LHCN-M2 (cell line): ENCODE measurements around the gene FOXP1. TPM values are rescaled to one million over a fixed set of nuclear protein-coding genes. Genes with fewer than 3 reads are reported as not detected.

Experiments used
- DNase-seq: peaks from one replicate; pipeline ENCODE4 v3.0.0-alpha.2; 2012; ENCODE audit warnings: low read depth
- total RNA-seq: library from RNA; depleted of rRNA; stranded (reverse); fragments of >200 nt; gene quantifications from 2 replicates; pipeline ENCODE4 v1.2.3, GENCODE V29; 2014

Gene FOXP1
- total RNA-seq, 1 experiment from 2014 or later, result 18.2 TPM

DNA sequence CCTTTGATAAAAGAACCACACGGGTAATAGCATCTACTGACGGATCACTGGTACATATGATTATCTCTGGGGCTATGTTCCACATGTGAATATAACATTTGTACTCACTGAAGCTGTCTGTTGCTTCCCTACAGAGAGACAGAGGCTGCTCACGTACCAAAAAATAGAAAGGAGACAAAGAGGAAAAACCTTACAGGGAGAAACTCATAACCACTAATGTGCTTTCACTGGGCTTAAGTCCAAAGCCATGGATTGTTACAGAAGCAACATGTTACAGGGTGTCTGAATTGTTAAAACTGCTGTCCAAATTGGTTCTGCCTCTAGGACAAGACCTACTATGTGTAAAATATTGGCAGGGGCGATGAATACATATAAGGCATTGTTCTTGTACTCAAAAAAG, 311.9 kb downstream of the FOXP1 start:
- DNase-seq, result no peak

DNA sequence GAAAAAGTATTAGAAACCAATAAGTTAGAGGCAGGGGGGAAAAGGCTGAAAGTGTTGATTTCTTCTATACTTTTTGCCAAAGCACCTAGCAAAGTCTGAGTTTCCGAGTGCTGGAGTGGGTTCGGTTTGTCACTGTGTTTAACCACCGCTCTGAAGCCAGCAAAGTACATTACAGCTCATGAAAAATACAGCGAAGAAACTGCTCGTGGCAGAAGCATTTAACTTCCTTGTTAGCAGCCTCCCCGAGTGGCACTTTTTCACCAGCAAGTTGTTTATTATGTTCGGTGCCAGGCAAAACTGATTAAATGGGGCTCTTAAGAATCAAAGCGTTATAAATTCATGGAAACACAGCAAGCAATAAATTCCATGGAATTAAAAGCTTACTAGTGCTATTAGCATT, 313.6 kb downstream of the FOXP1 start:
- no peak for DNase-seq

DNA sequence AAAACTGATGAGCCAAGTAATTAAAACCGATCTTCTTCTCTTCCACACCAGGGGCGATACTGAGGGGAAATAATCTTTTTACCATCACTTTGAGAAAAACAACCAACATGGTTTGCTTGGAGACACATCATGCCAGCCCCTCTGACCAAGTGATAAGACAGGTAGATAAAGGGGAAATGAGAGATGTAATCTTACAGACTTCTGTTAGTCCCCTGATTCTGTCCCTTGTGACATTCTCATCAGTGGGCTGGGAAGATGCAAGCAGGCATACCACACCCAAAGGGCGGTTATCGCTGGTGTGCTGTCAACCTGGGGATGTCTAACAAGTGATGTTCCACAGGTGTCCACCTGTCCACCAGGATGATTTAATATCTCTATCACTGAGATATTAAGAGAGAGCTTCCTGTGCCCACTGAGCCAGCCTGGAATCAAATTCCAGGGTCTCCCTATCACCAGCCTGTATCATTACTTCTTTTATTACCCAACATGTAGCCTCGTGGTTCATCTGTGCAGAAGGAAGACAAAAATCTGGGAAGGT, 315.0 kb downstream of the FOXP1 start:
- DNase-seq, result no peak

DNA sequence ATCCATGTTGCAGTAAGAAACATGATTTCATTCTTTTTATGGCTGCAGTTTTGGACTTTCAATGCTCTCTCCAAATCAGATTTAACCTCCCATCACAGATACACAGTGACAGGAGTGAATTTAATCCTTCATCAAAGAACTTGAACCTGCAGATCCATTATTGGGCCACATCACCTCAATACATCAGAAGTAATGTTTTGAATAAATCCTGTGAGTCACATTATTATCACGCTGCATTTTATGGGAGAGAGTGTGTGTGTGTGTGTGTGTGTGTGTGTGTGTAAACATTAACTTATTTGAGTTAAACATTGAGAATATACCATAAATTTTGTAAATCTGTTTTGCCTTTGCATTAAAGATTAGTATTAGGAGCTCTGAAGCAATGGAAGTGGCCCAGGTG, 316.7 kb downstream of the FOXP1 start:
- DNase-seq, result no peak

DNA sequence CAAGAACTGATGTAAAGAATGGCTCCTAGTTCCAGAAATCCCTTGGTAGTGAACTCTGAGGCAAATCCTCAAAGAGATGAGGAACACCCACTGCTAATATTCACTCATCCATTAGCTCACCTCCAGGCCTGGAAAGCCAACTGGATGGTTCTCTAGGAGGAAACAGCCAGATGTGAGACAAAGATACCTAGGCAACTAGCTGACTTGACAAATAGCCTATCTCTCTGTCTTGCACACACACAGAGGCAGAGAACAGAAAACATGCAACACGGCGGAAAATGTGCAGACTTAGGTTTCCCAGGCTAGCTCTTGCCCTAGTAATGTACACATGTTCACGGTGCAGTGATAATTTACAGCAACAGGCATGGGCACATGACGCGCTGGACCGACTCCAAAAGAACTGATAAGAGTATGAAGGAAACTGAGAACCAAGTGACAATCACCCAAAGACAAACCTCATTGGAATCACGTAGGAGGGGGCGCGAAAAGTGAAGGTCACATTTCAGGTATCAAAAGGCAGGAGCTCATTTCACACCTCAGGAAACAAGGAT, 318.1 kb downstream of the FOXP1 start:
- DNase-seq, result no peak

DNA sequence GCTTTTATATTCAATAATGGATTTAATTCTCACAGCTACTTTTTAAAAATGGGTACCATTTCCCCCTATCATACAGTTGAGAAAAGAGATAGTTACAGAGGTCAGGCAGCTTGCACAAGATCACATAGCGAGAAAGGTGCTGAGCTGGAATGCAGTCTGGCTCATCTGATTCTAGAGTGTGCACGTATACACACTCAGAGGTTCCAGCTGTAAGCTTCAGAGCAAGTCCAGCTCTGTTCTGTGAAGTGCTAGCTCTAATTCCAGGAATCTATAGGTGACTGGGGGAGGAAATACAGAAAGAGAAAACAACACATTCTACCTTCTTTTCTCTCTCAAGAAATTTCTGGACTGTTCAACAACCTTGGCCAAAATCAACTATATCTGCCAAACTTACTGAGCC, 318.7 kb downstream of the FOXP1 start:
- DNase-seq, result no peak

DNA sequence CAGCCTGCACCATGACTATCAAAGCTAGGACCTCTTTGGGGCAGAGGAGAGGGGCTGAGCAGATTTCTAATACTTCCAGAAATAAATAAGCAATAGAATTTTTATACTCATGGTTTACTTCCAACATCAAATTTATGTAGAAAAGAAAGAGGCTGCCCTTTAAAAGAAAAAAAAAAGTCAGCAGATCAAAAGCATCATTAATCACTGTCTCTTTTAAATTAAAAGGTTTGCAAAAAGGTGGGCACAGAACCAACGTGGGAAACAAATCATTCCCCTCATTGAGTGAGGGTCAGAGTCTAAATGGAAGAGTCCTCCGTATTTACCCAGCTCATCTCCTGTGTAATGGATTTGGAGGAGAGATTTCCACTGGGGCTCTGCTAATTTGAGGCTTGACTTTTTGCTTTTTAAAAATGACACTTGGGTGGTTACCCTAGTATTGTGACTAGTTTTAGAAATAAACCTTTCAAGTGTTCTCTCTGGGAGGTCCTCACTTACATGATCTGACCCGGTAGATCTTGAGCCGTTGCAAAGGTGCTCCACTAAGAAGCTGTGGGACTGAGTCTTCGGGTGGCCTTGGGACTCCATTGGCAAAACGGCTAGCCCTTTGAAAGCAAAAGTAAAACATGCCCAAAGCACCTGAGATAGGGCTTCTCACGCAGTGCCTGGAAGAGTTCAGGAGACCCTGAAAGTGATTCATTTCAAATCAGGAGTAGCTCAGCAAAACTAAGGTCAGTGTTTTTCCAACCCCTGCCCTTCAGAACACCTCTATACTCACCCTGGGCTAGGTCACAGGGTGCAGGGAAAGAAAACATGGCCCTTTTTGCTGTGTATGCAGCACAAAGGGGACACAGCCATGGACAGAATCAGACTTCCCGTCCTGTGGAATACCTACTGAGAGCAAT, 320.9 kb downstream of the FOXP1 start:
- no peak for DNase-seq

DNA sequence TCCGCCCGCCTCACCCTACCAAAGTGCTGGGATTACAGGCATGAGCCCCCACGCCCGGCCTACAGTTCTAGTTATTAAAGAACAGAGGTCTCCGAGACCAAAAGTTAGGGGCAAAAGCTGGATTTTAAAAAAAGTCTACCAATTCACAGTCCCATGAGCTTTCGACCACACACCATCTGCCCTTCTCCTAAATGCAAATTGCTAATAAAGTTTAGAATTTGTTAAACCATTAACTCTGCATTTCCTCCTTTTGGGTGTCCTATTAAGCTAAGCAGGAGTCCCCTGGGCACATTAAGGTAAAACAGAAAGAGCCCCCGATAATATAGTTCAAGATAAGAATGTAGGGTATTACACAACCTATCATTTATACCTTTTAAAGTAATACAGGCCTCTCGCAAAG, 322.7 kb downstream of the FOXP1 start:
- DNase-seq, result no peak

DNA sequence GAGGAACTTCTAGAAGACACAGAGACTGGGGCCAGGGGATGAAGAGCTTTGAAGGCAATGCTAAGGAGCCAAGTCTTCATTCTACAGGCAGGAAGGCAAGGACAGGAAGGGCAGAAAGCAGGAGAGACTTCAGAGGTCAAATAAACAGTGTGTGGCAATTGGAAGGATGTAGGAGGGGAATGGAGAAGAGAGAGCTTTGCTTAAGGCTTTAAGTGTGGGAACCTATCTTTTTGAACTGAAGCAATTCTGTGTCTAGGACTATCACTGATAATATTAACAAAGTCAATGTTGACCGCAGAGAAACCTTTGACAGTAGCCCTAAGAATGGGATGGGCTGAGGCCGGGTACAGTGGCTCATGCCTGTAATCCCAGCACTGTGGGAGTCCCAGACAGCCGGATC, 325.0 kb downstream of the FOXP1 start:
- no peak for DNase-seq

DNA sequence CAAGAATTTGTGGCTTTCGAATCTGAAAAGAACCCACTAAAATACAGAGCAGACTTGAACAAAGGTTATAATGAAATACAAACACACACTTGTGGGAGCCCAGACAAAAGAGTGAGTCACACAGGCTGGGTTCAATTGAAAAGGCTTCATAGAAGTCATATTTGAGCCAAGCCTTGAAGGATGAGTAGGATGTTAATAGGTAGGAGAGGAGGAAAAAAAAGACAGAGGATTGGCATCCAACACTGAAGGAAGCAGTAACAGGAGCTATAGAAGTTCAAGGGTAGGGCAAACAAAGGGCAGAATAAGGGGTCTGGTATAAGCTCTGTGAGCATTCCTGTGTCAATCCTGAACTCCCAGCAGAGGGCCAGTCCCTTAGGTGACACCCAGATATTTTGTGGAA, 325.4 kb downstream of the FOXP1 start:
- peak; percentile 13 for DNase-seq

DNA sequence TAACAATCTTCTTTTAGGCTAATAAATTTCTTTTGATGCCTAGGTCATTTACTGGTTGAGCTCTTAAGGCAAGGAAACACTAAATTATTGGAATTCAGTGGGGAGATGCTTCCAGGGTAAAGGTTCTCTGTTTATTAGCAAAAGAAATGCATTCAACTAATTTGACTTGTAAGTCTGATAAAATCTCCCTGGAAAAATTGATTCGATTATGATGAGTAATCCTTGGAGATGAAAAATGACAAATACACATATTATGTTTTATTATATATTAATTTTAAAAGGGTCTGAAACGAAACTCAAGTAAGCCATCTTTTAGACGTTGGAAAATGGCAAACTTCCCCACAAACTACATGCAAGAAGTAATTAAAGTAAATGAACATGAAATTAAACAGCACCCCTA, 328.0 kb downstream of the FOXP1 start:
- no peak for DNase-seq

DNA sequence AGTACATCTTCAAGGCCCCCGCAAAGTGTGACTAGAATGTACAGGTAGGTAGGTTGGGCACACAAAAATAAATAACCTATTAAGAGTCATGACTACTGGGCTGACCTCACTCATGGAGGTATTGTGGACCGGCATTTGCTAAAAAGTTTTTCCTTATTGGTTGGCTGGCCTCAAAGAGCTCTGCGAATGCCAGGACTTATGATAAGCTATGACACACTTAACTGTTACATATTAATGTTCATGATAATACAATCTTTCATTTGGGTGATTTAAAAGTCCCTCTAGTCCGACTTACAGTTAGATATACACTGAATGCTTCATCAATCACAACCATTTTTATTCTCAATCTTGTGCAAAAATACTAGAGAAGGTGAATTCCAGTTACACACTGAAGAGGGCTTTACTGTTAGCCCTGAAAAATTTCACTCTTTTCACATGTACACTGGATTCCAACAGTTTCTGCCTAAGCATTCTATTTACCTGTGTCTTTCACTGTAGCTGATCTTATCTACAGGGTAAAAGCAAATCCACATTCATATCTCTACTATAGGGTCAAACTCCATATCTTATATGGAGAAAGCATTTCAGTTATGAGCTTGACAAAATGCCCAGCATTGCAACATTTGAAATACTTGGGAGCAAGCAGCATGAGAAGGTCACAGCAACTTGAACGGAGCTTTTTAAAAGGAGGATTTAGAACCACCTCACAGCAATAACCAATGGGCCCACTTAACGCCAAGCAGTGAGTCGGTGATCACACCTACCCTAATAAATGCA, 329.1 kb downstream of the FOXP1 start:
- DNase-seq, result no peak

DNA sequence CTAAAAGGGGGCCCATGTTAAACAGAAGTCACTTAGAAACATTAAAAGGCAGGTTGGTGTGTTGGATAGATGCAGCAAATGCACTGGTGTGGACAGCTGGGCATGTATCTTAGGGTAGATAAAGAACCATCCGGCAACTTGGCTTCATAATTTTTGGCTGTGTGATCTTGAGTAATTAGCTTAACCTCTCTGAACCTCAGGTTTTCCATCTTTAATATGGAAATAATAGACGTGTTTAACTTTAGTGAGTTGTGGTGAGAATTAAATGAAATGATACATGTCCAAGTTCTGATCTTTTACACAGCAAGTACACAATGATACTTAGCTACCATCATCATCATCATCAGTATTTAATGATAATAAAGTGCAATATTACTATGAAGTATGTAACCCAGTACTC, 330.4 kb downstream of the FOXP1 start:
- no peak for DNase-seq

DNA sequence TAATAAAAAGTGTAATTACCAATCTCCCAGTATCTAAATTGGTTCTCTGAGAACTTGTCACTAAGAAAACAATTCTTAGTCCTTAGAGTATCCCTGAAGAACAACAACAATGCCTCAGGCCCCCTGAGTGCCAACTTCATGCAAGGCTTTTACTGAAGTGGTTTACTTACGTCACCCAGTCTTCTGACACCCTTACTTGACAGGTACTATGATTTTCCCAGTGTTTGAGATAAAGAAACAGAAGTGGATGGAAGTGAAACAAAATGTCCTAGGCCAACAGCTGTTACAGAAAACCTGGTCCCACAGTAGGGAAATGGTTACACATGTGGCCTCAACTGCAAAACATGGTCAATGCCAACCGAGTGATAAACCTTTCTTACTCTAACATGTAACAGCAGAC, 331.1 kb downstream of the FOXP1 start:
- DNase-seq, result no peak

DNA sequence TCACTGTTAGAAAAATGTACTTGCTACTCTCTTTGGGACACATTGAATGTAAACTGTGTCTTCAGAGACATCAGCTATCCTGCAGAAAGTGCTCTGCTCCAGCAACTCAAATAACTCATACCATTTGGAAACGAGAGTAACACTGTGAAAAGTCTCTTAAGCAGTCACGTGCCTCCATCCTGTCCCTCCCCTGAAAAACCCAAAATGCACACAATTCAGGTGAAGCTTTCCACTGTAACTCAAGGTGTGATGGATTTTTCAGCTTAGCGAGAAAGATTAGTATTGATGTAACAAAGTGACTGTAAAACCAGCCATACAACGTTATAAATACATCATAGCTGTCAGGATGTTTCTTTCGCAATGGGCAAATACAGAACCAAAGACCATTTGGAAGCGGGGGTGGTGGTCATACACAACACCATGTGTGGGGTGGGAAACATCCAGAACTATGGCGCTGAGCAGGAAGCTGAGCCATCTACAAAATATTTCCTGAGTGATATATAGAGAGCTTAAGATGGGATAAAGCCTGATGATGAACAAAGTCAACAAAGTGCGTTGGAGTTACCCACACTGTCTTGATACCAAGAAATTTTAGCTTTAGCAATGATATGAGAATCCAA, 332.3 kb downstream of the FOXP1 start:
- peak; percentile 44 for DNase-seq

DNA sequence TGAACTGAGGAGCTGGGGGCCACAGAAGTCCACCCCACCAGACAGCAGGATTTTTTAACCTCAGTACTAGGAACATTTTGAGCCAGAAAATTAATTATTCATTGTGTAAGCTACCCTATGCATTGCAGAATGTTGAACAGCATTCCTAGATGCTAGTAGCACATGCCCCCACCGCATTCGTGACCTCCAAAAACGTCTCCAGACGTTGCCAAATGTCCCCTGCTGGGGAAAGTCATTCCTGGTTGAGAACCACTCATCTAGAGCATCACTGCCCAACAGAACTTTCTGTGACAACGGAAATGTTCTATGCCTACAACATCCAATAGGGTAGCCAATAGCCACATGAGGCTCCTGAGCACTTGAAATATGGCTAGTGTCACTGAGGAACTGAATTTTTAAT, 333.5 kb downstream of the FOXP1 start:
- DNase-seq, result no peak

DNA sequence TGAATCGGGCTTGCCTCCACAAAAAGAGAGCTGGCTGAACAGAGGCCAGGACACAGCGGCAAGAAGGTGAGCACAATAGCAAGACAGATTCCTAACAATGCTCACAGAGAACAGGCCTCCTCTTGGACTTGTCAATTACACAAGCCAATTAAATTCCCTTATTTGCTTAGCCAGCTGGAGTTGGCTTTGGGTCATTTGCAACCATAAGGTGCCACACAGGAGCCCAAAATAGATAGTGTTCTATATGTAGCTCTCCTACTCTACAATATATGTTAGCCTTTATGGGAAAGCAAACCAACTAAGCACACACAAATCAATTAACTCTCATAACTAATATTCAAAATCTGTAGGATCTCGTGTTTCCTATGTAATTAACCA, 335.6 kb downstream of the FOXP1 start:
- DNase-seq, result no peak

DNA sequence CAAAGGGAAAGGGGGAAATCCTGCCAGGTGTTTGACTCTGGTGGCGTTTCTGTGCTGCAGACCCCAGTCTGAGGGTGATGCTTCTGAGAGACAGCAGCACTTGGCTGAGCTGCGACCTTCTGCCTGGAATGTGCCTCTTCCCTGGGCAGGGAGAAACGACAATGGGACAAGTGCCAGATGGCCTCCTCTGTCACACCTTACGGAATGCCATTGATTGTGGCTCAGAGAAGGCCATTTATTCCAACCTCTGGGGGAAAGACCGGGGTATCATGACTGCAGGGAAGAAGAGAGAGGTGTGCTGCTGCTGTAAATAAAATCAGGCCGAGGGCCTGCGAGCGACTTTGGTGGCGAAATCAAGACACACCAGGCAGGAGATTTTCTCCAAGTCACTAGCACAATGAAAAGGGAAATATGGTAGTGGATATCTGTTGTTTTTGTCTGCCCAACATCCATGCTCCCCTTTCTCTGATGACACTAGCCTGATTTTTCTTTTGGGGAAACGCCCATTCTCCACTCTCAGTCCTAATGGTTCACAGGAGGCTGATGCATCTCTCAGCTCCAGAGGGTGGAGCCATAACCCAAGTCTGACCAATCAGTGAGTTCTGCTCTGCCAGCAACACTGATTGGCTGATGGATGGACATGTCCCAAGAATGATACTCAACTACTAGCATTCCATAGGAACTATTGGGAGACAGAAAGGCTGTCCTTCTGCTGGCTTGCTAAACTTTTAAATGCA, 336.1 kb downstream of the FOXP1 start:
- peak; percentile 33 for DNase-seq

DNA sequence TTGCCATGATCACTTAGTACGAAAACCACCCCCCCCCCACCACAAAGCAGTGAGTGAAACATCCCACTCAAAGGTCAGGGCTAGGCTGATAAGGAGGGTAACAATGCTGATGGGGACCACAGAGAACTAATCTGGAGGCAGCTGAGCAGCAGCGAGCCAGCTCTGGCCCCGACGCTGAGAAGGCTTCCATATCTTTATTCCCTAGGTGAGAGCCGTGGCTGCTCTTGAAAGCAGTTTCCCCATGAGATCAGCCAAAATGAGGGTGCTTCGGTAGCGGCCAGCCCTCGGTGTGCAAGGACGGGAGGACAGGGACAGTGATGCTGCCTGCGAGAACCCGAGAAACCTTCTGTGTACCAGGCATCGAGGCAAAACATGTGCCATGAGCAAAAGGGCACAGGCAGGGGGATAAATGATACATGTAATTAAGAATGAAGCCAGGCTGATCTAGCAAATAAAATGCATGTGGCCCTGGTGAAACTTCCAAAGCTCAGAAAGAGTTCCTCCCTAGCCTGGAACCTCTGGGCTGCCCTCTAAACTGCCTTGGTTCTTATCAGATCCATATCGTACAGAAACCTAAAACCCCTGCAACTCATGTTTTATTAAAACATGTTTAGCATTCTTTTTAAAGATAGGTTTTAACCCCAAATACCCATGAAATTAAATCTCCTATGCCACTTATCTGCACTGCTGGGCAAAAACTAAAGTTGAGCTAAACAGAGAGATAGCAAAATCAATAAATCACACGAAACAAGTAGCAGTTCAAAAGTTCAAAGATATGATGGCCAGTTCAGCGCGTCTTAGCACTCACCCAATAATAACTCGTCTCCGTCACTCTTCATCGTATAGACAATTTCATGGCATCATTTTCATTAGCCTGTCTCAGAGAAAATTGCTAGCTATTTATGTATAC, 337.3 kb downstream of the FOXP1 start:
- DNase-seq, result no peak

DNA sequence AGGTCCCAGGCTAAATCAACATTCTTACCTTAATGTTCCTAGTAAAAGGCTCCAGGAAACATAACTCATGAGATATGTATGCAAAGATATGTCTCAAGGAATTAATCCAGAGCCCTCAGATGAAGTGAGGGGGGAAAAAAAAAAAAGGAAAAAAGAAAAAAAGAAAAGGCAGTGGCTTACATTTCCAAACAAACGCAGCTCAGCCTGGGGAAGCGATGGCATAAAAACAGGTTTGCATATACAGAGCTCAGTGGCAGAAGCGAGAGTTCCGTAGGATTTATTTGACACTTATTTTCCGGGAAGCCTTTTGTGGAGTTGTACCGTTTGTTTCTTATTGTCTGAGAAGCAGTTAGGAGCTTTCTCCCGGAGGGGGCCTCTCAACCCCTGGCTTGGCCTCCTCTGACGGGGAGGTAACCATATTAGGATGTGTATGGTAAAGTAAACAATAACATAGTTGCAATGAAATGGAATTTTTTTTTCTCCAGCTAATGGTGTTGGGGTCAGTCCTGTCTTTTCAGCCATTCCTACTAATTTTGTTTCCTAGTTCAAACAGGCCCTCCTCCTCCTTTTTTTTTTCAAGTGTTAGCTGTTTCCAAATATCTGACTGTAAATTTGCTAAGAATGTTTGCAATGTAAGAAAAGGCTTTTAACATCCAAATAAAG, 338.6 kb downstream of the FOXP1 start:
- DNase-seq, result no peak
